ENCODE results near the gene HDAC4. TPM values are rescaled to one million over a fixed set of nuclear protein-coding genes. Genes with fewer than 3 reads are reported as not detected.

The HDAC4 gene
- total RNA-seq, 5 donors from 2014 or later (not counting 1 experiment from before 2014, with no cell fraction given): 44.8 to 80.2 (median 60.9) TPM

GRCh38 chr2:239321596-239322415 lies 79.0 kb downstream of the HDAC4 start:
- no peaks in the 10 kb centered on the region for H3K27me3 Mint-ChIP-seq
- Histone ChIP-seq H3K36me3 (ENCODE audit: control insufficient read depth in 2 of 2, extremely low read depth in 1 of 2, insufficient read depth in 1 of 2, low read length in 1 of 2) (no peaks in the 10 kb centered on the region), H3K27ac (ENCODE audit: low read length) (peak overlapping the region; percentile 88), H3K4me1 (ENCODE audit: control insufficient read depth in 1 of 2, extremely low read depth in 1 of 2, insufficient read depth in 2 of 2, low read length in 2 of 2) (peaks cover 61 to 62% of the 10 kb centered on the region in 2 experiments), H3K9me3 (no peaks in the 10 kb centered on the region), H3K4me3 (ENCODE audit: control insufficient read depth in 1 of 2, extremely low read depth in 1 of 2, low read length in 1 of 2) (no peak overlapping the region), H3K27me3 (replicated peaks in 1 of 2; ENCODE audit: control insufficient read depth in 2 of 2, extremely low read depth in 1 of 2, insufficient read depth in 2 of 2, low read length in 1 of 2) (no peaks in the 10 kb centered on the region)
- 0% methylated on average over 1 of the region's 9 CpGs for WGBS (ENCODE audit: insufficient coverage)
- POLR2A ChIA-PET: interaction anchor here (0.6 to 1.6 kb wide), 6 partner anchors 30 to 79 kb away, joined by 3 to 9 read pairs (median 6); partner anchors contain the start of gene HDAC4 (in 1 of the 2)
- peaks cover 0 to 3% (median 0%) of the 10 kb centered on the region in 3 donors for H3K9me3 Mint-ChIP-seq
- peak overlapping the region; percentile 32 to 54 (median 45) for H3K4me3 Mint-ChIP-seq
- peaks cover 16% of the 10 kb centered on the region for H3K36me3 Mint-ChIP-seq
- peak; percentile 71 to 90 (median 82) for ATAC-seq (replicated peaks in 1 of 4)
- peak overlapping the region; percentile 92 to 99 for H3K27ac Mint-ChIP-seq
- CTCF ChIA-PET: interaction anchor here (0.6 to 2.3 kb wide), 7 partner anchors 28 to 298 kb away, joined by 3 to 15 read pairs (median 4); partner anchors contain the start of gene HDAC4 (in 1 of the 2)
- DNase-seq: peak in 33 of 35 experiments; percentile 30 to 86 (median 65)
- peaks cover 73 to 87% (median 75%) of the 10 kb centered on the region in 3 donors for H3K4me1 Mint-ChIP-seq

GRCh38 chr2:239318790-239319661 lies 81.8 kb downstream of the HDAC4 start:
- H3K27ac Mint-ChIP-seq: peak overlapping the region; percentile 91 to 98
- peaks cover 69 to 85% (median 75%) of the 10 kb centered on the region in 3 donors for H3K4me1 Mint-ChIP-seq
- DNase-seq (peak in 3 of 35 experiments; percentile 14 to 52 (median 24)), ATAC-seq (replicated peaks in 1 of 4) (no peak)
- H3K27ac ChIP-seq (ENCODE audit: low read length): peak overlapping the region; percentile 84
- H3K9me3 Mint-ChIP-seq: peaks cover 0 to 8% (median 3%) of the 10 kb centered on the region in 3 donors
- no peaks in the 10 kb centered on the region for H3K9me3 ChIP-seq
- H3K4me1 ChIP-seq (ENCODE audit: control insufficient read depth in 1 of 2, extremely low read depth in 1 of 2, insufficient read depth in 2 of 2, low read length in 2 of 2): peaks cover 40 to 62% of the 10 kb centered on the region in 2 experiments
- 55% methylated on average over 12 of the region's 20 CpGs for WGBS (ENCODE audit: insufficient coverage)
- H3K36me3 Mint-ChIP-seq: peaks cover 13% of the 10 kb centered on the region
- ChIA-PET CTCF (no interaction called here), POLR2A (no interaction called here)
- H3K36me3 ChIP-seq (ENCODE audit: control insufficient read depth in 2 of 2, extremely low read depth in 1 of 2, insufficient read depth in 1 of 2, low read length in 1 of 2): no peaks in the 10 kb centered on the region
- H3K27me3 ChIP-seq (replicated peaks in 1 of 2; ENCODE audit: control insufficient read depth in 2 of 2, extremely low read depth in 1 of 2, insufficient read depth in 2 of 2, low read length in 1 of 2): no peaks in the 10 kb centered on the region
- peak overlapping the region; percentile 49 to 83 (median 64) for H3K4me3 Mint-ChIP-seq
- H3K27me3 Mint-ChIP-seq: no peaks in the 10 kb centered on the region
- H3K4me3 ChIP-seq (ENCODE audit: control insufficient read depth in 1 of 2, extremely low read depth in 1 of 2, low read length in 1 of 2): peak overlapping the region in 1 of 2 donors; percentile 38

- CTCF ChIA-PET: interaction anchor here in 1 of 2 donors (0.8 kb wide), 1 partner anchor 1974 kb away, joined by 5 read pairs; no protein-coding TSS in a partner anchor
- peak overlapping the region in 1 of 3 donors; percentile 5 for H3K4me3 Mint-ChIP-seq
Measured at GRCh38 chr2:239318151-239318611, 82.6 kb downstream of the HDAC4 start.

GRCh38 chr2:239316562-239317465 lies 84.0 kb downstream of the HDAC4 start:
- H3K27ac ChIP-seq (ENCODE audit: low read length): no peak overlapping the region
- Mint-ChIP-seq H3K4me3 (no peak overlapping the region), H3K27me3 (no peaks in the 10 kb centered on the region), H3K27ac (peak overlapping the region; percentile 11 to 45), H3K9me3 (peaks cover 0 to 8% (median 3%) of the 10 kb centered on the region in 3 donors), H3K36me3 (peaks cover 7% of the 10 kb centered on the region), H3K4me1 (peaks cover 50 to 68% (median 53%) of the 10 kb centered on the region in 3 donors)
- DNase-seq (peak in 1 of 35 experiments; percentile 2), ATAC-seq (replicated peaks in 1 of 4) (no peak)
- H3K36me3 ChIP-seq (ENCODE audit: control insufficient read depth in 2 of 2, extremely low read depth in 1 of 2, insufficient read depth in 1 of 2, low read length in 1 of 2): peaks cover 0 to 4% of the 10 kb centered on the region in 2 donors
- WGBS (ENCODE audit: insufficient coverage): 93% methylated on average over 13 of the region's 20 CpGs
- CTCF ChIA-PET: interaction anchor here in 1 of 2 donors (0.7 kb wide), 1 partner anchor 565 kb away, joined by 3 read pairs; no protein-coding TSS in a partner anchor
- H3K9me3 ChIP-seq: no peaks in the 10 kb centered on the region
- H3K27me3 ChIP-seq (replicated peaks in 1 of 2; ENCODE audit: control insufficient read depth in 2 of 2, extremely low read depth in 1 of 2, insufficient read depth in 2 of 2, low read length in 1 of 2): no peaks in the 10 kb centered on the region
- POLR2A ChIA-PET: no interaction called here
- H3K4me3 ChIP-seq (ENCODE audit: control insufficient read depth in 1 of 2, extremely low read depth in 1 of 2, low read length in 1 of 2): no peak overlapping the region
- peaks cover 18 to 43% of the 10 kb centered on the region in 2 experiments for H3K4me1 ChIP-seq (ENCODE audit: control insufficient read depth in 1 of 2, extremely low read depth in 1 of 2, insufficient read depth in 2 of 2, low read length in 2 of 2)

More at GRCh38 chr2:239318151-239318611, 82.6 kb downstream of the HDAC4 start:
- Histone ChIP-seq H3K27me3 (replicated peaks in 1 of 2; ENCODE audit: control insufficient read depth in 2 of 2, extremely low read depth in 1 of 2, insufficient read depth in 2 of 2, low read length in 1 of 2) (no peaks in the 10 kb centered on the region), H3K9me3 (no peaks in the 10 kb centered on the region), H3K4me3 (ENCODE audit: control insufficient read depth in 1 of 2, extremely low read depth in 1 of 2, low read length in 1 of 2) (no peak overlapping the region), H3K4me1 (ENCODE audit: control insufficient read depth in 1 of 2, extremely low read depth in 1 of 2, insufficient read depth in 2 of 2, low read length in 2 of 2) (peaks cover 32 to 56% of the 10 kb centered on the region in 2 experiments), H3K36me3 (ENCODE audit: control insufficient read depth in 2 of 2, extremely low read depth in 1 of 2, insufficient read depth in 1 of 2, low read length in 1 of 2) (peaks cover 0 to under 1% of the 10 kb centered on the region in 2 donors), H3K27ac (ENCODE audit: low read length) (no peak overlapping the region)
- no peaks in the 10 kb centered on the region for H3K27me3 Mint-ChIP-seq
- POLR2A ChIA-PET: no interaction called here
- WGBS (ENCODE audit: insufficient coverage): 97% methylated on average over 13 of the region's 18 CpGs
- H3K9me3 Mint-ChIP-seq: peaks cover 0 to 8% (median 3%) of the 10 kb centered on the region in 3 donors
- DNase-seq: peak in 1 of 35 experiments; percentile 9
- ATAC-seq (replicated peaks in 1 of 4): no peak
- peaks cover 10% of the 10 kb centered on the region for H3K36me3 Mint-ChIP-seq
- peak overlapping the region; percentile 91 to 98 for H3K27ac Mint-ChIP-seq
- H3K4me1 Mint-ChIP-seq: peaks cover 64 to 81% (median 67%) of the 10 kb centered on the region in 3 donors

GRCh38 chr2:239315308-239315707 lies 85.5 kb downstream of the HDAC4 start:
- Histone ChIP-seq H3K27ac (ENCODE audit: low read length) (no peak overlapping the region), H3K27me3 (replicated peaks in 1 of 2; ENCODE audit: control insufficient read depth in 2 of 2, extremely low read depth in 1 of 2, insufficient read depth in 2 of 2, low read length in 1 of 2) (no peaks in the 10 kb centered on the region), H3K9me3 (no peaks in the 10 kb centered on the region), H3K4me1 (ENCODE audit: control insufficient read depth in 1 of 2, extremely low read depth in 1 of 2, insufficient read depth in 2 of 2, low read length in 2 of 2) (peaks cover 7 to 32% of the 10 kb centered on the region in 2 experiments), H3K36me3 (ENCODE audit: control insufficient read depth in 2 of 2, extremely low read depth in 1 of 2, insufficient read depth in 1 of 2, low read length in 1 of 2) (peaks cover 0 to 6% of the 10 kb centered on the region in 2 donors), H3K4me3 (ENCODE audit: control insufficient read depth in 1 of 2, extremely low read depth in 1 of 2, low read length in 1 of 2) (no peak overlapping the region)
- Mint-ChIP-seq H3K36me3 (peaks cover 7% of the 10 kb centered on the region), H3K4me1 (peaks cover 38 to 55% (median 38%) of the 10 kb centered on the region in 3 donors), H3K27ac (peak overlapping the region; percentile 17 to 66), H3K4me3 (peak overlapping the region; percentile 25 to 43 (median 41)), H3K9me3 (peaks cover 0 to 8% (median 0%) of the 10 kb centered on the region in 3 donors), H3K27me3 (no peaks in the 10 kb centered on the region)
- WGBS (ENCODE audit: insufficient coverage): no CpG with 5 or more reads among the region's 10 CpGs
- DNase-seq: peak in 1 of 35 experiments; percentile 12
- no peak for ATAC-seq (replicated peaks in 1 of 4)
- ChIA-PET POLR2A (no interaction called here), CTCF (interaction anchor here in 1 of 2 donors (1.0 kb wide), 1 partner anchor 48 kb away, joined by 5 read pairs; no protein-coding TSS in a partner anchor)

All from T-cell (primary cell).